OCI-LY3 (cell line): ENCODE measurements around the gene TLR3.

Experiments
- H2AFZ ChIP-seq: fragments of 200-600, 300-600 bp; shearing (Covaris generic); 2 replicates; pipeline ENCODE4 v1.6.0; 2014; ENCODE audit warnings: antibody characterized with exemption, low read depth, low read length
- H3K27ac ChIP-seq: fragments of 200-600, 300-600 bp; sonication (generic); 2 replicates; pipeline ENCODE4 v1.5.1; 2014; ENCODE audit warnings: mild to moderate bottlenecking, low read length, moderate library complexity, mixed read lengths
- H3K27me3 ChIP-seq: fragments of 200-600, 300-600 bp; sonication (generic); 2 replicates; pipeline ENCODE4 v1.6.1; 2014; ENCODE audit warnings: low read depth, low read length, mixed read lengths
- H3K36me3 ChIP-seq: fragments of 200-600, 300-600 bp; sonication (generic); replicated peaks from 2 replicates; pipeline ENCODE3; 2014; ENCODE audit warnings: low read depth, low read length, mixed read lengths
- H3K4me1 ChIP-seq: fragments of 300-600, 200-600 bp; sonication (generic); 2 replicates; pipeline ENCODE4 v1.6.1; 2014; ENCODE audit warnings: low read length, mixed read lengths
- H3K4me2 ChIP-seq: fragments of 200-600, 300-600 bp; sonication (generic); 2 replicates; pipeline ENCODE4 v1.6.1; 2014; ENCODE audit warnings: low read length, mixed read lengths
- H3K4me3 ChIP-seq: fragments of 300-600, 200-600 bp; sonication (generic); 2 replicates; pipeline ENCODE4 v1.5.1; 2014; ENCODE audit warnings: antibody characterized with exemption, mild to moderate bottlenecking, low read length, moderate library complexity
- H3K79me2 ChIP-seq: fragments of 300-600, 200-600 bp; shearing (Covaris generic); 2 replicates; pipeline ENCODE4 v1.6.1; 2014; ENCODE audit warnings: mild to moderate bottlenecking, low read length, mixed read lengths
- H3K9ac ChIP-seq: fragments of 300-600, 200-600 bp; shearing (Covaris generic); 2 replicates; pipeline ENCODE4 v1.6.0; 2014; ENCODE audit warnings: mild to moderate bottlenecking, low read length, moderate library complexity
- H3K9me3 ChIP-seq: fragments of 200-600, 300-600 bp; shearing (Covaris generic); 2 replicates; pipeline ENCODE4 v1.6.1; 2014; ENCODE audit warnings: low read length, mixed read lengths; ENCODE audit not compliant: insufficient read depth
- H4K20me1 ChIP-seq: fragments of 200-600, 300-600 bp; sonication (generic); 2 replicates; pipeline ENCODE4 v1.6.1; 2016; ENCODE audit warnings: low read length, mixed read lengths; ENCODE audit not compliant: insufficient read depth
- CTCF ChIP-seq: fragments of 200-600, 300-600 bp; sonication (generic); IDR thresholded peaks from 2 replicates; pipeline ENCODE4 v1.5.1; 2014; ENCODE audit warnings: antibody characterized with exemption, low read length, low read depth
- EZH2phosphoT487 ChIP-seq: fragments of 200-600 bp; shearing (Covaris generic); IDR thresholded peaks from 2 replicates; pipeline ENCODE4 v1.6.1; 2018; ENCODE audit warnings: antibody characterized with exemption, mixed run types, low read depth

The TLR3 gene

GRCh38 chr4:186078981-186079638 lies 10.2 kb downstream of the TLR3 start:
- H3K4me2 ChIP-seq, result no peak overlapping the region
- H3K27me3 ChIP-seq, result no peaks in the 10 kb centered on the region
- no peak overlapping the region for H3K27ac ChIP-seq
- no peaks in the 10 kb centered on the region for H3K9me3 ChIP-seq
- H3K9ac ChIP-seq, result no peak overlapping the region
- no peak overlapping the region for H2AFZ ChIP-seq
- H4K20me1 ChIP-seq, result no peaks in the 10 kb centered on the region
- no peak overlapping the region for H3K4me3 ChIP-seq
- H3K4me1 ChIP-seq, result no peaks in the 10 kb centered on the region
- no peak for TF ChIP-seq EZH2phosphoT487
- TF ChIP-seq CTCF, result no peak
- H3K36me3 ChIP-seq, result no peaks in the 10 kb centered on the region
- no peaks in the 10 kb centered on the region for H3K79me2 ChIP-seq

- H3K27me3 ChIP-seq, result no peaks in the 10 kb centered on the region
- no peak overlapping the region for H2AFZ ChIP-seq
- H3K9me3 ChIP-seq, result no peaks in the 10 kb centered on the region
- H3K9ac ChIP-seq, result no peak overlapping the region
- no peak overlapping the region for H3K4me3 ChIP-seq
- no peaks in the 10 kb centered on the region for H3K79me2 ChIP-seq
- no peaks in the 10 kb centered on the region for H3K4me1 ChIP-seq
- H4K20me1 ChIP-seq, result no peaks in the 10 kb centered on the region
- H3K36me3 ChIP-seq, result no peaks in the 10 kb centered on the region
- H3K27ac ChIP-seq, result no peak overlapping the region
- TF ChIP-seq EZH2phosphoT487 (no peak), CTCF (no peak)
- H3K4me2 ChIP-seq, result no peak overlapping the region
Observed at GRCh38 chr4:186079694-186080093, 10.7 kb downstream of the TLR3 start.

GRCh38 chr4:186081202-186081807 lies 12.3 kb downstream of the TLR3 start:
- TF ChIP-seq CTCF (no peak), EZH2phosphoT487 (no peak)
- Histone ChIP-seq H3K4me3 (no peak overlapping the region), H4K20me1 (no peaks in the 10 kb centered on the region), H3K9me3 (no peaks in the 10 kb centered on the region), H3K79me2 (no peaks in the 10 kb centered on the region), H2AFZ (no peak overlapping the region), H3K27ac (no peak overlapping the region), H3K4me1 (no peaks in the 10 kb centered on the region), H3K36me3 (no peaks in the 10 kb centered on the region), H3K9ac (no peak overlapping the region), H3K27me3 (no peaks in the 10 kb centered on the region), H3K4me2 (no peak overlapping the region)

- Histone ChIP-seq H3K36me3 (no peaks in the 10 kb centered on the region), H3K9ac (no peak overlapping the region), H3K9me3 (no peaks in the 10 kb centered on the region), H3K79me2 (no peaks in the 10 kb centered on the region), H3K4me3 (no peak overlapping the region), H3K4me1 (no peaks in the 10 kb centered on the region), H3K4me2 (no peak overlapping the region), H3K27me3 (no peaks in the 10 kb centered on the region), H2AFZ (no peak overlapping the region), H4K20me1 (no peaks in the 10 kb centered on the region), H3K27ac (no peak overlapping the region)
- no peak for TF ChIP-seq EZH2phosphoT487
- TF ChIP-seq CTCF, result no peak
Observed at GRCh38 chr4:186082221-186082620, 13.3 kb downstream of the TLR3 start.
